A172 (cell line): Measurements from ENCODE around the gene EYS. TPM values are rescaled to one million over a fixed set of nuclear protein-coding genes. Genes with fewer than 3 reads are reported as not detected.
"Not testable (repeated sequence)": the region's sequence is repeated elsewhere in the genome, so short reads cannot be mapped to it uniquely, and the experiment has no call there.

Experiments
- DNase-seq: peaks from one replicate; pipeline ENCODE4 v3.0.0-alpha.2; 2015; ENCODE audit warnings: low spot score
- total RNA-seq: library from RNA; depleted of rRNA; stranded (reverse); fragments of >200 nt; shearing (Covaris generic); gene quantifications from 2 replicates; pipeline ENCODE4 v1.2.3, GENCODE V29; 2014

The EYS gene
- total RNA-seq, 1 experiment from 2014 or later = 0.24 TPM

DNA sequence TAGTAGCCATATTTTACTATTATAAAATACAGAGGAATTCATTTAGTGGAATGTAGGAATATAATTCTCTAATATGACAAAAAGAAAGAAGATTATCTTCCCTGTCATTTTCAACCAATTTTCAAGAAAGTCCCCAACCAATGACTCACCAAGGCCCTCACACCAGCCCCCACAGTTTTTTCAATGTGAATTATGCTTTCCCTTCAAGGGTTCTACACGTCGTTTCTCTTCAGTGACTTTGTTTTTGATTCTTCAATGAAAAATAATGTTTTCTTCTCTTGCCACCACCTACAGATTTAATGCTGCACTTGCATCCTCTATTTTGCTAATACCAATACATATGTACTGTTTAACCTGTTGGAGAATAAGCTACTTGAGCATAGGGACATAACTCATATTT, 1230.1 kb downstream of the EYS start:
- DNase-seq = no peak

DNA sequence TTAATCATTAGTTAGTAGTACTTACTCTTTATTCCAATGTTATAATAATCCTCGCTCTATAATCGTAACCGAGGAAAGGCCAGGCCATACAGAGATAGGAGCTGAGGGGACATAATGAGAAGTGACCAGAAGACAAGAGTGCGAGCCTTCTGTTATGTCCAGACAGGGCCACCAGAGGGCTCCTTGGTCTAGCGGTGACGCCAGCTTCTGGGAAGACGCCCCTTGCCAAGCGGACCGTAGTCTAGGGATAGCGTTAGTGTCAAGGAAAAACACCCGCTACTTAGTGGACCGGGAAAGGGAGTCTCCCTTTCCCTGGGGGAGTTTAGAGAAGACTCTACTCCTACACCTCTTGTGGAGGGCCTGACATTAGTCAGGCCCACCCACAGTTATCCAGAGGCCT, 1237.6 kb downstream of the EYS start:
- not testable (repeated sequence) for DNase-seq

DNA sequence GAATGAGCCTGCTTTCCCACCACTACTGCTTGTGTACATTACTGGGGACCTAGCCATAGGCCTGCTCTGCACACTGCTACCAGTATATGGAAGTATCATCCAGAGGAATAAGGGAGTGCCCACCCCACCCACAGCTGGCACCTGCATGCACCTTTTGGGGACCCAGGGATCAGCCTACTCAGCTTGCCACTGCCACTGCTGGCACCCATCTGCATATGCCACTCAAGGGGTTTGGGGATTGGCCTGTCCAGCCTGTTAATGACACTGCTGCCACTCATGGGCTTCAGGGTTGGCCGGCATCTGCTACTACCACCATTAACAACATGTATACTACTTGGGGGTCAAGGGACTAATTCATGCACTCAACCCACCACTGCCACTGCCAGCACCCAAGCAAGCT, 1239.4 kb downstream of the EYS start:
- no peak for DNase-seq

DNA sequence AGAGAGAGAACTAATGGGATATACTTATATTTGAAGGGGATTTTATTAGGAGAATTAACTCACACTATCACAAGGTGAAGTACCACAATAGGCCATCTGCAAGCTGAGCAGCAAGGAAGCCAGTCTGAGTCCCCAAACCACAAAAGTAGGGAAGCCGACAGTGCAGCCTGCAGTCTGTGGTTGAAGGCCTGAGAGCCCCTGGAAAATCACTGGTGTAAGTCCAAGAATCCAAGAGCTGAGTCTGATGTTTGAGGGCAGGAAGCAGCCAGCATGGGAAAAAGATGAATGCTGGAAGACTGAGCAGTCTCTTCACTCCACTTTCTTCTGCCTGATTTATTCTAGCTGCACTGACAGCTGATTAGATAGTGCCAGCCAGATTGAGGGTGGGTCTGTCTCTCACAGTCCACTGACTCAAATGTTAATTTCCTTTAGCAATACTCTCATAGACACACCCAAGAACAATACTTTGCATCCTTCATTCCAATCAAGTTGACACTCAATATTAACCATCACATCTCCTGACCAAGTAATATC, 1247.5 kb downstream of the EYS start:
- DNase-seq = no peak

DNA sequence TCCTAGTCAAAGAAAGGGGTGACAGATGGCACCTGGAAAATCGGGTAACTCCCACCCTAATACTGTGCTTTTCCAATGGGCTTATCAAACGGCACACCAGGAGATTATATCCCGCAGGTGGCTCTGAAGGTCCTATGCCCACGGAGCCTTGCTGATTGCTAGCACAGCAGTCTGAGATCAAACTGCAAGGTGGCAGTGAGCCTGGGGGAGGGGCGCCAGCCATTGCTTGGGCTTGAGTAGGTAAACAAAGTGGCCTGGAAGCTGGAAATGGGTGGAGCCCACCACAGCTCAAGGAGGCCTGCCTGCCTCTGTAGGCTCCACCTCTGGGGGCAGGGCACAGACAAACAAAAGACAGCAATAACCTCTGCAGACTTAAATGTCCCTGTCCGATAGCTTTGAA, 1258.9 kb downstream of the EYS start:
- DNase-seq = not testable (repeated sequence)

DNA sequence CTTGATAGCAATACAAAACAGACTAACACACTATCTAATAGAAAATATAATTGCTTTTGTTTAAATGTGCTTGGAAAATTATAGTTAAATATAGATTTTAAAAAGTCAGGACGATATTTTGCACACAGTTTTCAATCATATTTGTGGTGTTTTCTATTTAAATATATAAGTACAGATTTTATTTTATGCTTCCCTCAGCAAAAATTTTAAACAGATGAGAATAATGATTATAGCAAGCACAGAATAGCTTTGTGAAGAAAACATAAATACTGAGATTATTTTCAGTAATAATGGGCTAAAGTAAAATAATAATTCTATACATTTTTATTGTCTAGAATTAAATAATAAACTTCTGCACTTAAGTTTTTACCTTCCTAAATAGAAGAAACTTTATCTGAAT, 1262.0 kb downstream of the EYS start:
- no peak for DNase-seq

DNA sequence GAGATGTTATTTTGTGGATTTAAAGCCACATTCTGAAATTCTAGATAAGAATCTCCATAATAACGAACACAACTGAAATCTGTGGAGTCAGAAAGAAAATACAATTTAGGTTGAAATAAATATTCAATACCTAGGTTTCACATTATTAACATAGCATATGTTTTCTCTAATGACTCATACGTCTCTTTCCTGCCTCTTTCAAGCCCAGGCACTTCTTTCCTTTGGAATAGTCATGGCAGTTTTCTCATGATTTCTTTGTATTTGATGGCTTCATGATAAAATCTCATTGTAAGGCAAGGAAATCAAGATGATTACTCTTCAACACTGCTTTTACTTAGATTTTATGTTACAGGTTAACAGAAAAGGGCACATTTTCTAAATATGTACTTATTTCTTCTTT, 1267.8 kb downstream of the EYS start:
- no peak for DNase-seq

DNA sequence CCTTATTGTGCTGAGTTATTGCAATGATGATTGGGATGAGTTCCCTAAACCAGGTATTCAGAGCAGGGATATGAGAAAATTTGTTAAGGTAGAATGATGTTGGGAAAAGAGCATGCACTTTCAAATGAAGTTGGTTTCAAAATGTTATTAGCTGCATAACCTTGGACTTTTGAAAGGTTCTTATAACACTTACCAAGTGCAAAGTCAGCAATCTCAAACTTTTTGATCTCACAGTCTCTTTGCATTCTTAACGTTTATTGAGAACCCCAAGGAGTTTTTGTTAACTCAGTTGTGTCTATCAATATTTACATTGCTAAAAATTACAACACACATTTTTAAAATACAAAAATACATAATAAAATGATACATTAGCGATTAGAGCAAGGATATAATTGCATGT, 1269.0 kb downstream of the EYS start:
- no peak for DNase-seq

DNA sequence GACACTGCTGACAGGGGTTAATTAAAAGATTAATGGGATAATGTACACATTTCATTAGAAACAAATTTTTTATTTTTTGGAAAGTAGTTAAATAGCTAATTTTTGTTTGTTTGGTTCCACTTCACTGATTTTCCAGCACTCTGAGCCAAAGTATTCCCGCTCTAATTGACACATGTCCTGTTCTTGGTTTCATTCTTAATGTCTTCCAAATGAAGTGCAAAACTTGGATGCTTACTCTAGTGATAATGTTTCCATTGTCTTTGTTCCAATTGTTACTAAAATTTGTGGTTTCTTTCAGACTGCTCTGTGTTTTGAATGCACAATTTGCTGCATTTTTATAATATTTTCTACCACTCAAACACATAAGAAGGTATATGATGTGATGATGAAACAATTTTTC, 1277.1 kb downstream of the EYS start:
- no peak for DNase-seq

DNA sequence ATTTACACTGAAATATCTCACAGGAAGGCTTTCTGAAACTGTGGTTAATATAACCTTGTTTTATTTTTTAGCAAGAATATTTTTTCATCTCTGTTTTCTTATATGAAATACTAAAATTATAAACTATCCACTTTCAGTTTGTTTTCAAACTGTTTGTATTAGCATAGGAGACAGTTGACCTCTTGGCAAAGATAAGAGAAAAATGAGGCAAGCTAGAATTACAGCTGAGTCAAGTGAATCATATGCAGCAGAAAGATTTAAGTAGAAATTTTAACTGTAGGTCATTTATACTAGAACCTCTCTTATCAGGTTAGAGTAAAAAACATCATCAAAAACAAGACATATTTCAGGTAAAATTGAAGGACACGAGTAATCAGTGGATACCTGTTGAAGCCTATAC, 1278.8 kb downstream of the EYS start:
- DNase-seq = no peak

DNA sequence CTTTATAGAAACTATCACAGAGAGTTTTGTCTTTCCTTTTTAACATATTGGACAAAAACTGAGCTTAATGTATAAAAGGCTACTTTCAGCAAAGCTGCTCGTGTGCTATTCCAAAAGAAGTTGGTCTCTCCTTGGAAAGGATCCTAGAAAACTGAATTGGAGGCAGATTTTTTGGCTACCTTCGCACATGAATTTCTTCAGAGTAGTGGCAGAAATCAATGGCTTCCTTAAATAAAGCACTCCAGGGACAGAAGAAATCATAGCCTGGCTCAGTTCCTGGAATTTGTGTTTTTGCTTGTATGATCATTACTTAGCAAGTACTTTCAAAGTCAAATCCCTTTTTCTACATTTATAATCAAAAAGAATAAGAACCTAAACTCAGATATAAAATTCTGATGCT, 1291.1 kb downstream of the EYS start:
- no peak for DNase-seq

DNA sequence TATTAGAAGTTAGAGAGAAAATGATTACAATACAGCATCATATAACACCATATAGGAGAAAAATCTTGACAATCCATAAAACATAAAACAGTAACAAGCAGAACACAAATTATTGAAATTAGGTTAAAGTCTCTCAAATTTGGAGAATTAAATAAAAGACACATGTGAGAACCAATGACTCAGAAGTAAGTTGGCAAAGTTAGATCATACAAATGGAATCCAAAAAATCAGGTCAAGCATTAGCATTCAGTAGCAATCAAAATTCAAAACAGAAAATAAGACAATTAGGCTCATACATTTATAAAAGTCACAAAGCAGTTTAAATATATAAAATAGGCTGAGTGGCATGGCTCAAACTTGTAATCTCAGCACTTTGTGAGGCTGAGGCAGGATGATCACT, 1295.8 kb downstream of the EYS start:
- DNase-seq = no peak

DNA sequence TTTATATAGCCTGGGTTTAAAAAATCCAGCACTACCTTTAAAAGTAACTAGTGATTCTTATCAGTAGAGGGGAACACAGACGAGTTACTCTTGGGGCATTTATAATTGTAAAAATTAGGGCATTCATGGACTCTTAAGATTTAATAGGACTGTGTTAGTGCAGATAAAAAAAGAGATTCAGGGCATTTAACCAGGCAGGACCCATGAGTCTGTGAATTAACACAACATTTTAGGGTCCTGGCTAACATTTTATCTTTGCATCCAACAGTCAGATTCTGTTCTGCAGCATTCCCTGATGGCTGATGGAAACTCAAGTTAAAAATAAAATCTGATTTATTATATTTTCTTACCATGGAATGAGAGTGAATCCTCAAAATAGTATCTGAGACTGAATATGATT, 1297.1 kb downstream of the EYS start:
- no peak for DNase-seq

DNA sequence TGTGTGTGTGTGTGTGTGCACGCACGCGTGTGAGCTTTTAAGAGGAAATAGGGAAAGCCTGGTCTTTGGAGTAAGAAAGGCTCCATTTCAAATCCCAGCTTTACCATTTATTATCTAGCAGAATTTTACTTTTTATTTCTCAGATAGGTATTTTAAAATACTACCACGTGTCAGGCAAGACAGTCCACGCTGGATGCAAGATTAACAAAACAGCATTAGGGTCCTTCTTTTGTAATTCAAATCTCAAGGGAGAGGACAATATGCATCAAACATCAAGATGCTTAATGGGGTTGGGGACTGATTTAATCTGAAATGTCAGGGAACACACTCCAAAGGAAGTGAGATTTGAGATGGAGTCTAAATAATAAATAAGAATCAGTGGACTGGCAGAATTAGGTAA, 1302.6 kb downstream of the EYS start:
- DNase-seq = no peak

DNA sequence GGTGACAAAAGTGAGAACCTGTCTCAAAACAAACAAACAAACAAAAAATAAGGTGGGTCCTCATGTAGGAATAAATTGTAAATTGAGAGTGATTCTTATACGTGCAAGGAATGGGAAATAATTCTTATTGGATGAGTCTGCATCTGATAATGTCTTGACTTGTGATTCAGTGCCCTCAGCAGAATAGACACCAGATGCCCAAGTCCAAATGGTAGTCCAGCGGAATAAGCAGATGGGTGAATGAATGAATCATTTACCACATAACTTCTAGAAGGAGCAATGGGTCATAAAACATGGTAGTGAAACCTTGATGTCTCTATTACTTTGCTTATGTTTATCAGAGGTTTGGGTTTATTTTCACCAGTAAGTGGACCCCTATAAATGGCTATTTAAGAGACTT, 1323.7 kb downstream of the EYS start:
- no peak for DNase-seq

DNA sequence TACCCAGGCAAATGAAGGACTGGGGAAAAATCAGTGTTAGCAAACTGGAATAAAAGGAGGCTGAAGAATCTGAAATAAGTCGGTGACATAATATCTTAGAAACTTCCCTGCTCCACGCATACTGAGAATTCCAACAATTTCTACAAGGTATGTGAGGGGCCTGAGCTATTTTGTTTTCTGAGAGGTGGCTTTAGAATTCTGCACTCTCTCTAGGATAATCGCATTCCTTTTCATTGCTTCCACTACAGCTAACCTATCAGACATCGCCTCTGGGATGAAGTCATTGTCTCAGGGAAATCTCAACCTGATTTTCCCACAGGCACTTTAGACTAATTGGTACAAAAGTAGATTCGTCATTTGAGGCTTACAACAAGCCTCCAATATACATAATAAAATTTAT, 1330.6 kb downstream of the EYS start:
- peak; percentile 4 for DNase-seq

DNA sequence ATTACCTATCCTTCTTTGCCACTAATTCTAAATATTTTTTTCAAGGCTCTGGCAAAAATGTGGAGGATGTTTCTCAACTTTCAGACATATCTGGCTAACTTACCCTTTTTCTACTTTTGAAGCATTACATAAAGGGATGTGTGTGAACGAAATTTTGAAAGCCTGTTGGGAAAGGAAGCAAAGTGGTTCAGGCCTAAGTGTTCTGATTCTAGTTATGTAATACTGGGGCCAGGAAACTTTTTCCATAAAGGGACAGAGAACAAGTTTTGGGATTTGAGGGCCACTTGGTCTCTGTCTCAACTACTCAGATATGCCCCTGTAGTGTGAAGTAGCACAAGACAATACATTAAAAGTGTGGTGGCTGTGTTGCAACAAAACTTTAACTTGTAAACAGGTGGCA, 1349.6 kb downstream of the EYS start:
- DNase-seq = no peak

DNA sequence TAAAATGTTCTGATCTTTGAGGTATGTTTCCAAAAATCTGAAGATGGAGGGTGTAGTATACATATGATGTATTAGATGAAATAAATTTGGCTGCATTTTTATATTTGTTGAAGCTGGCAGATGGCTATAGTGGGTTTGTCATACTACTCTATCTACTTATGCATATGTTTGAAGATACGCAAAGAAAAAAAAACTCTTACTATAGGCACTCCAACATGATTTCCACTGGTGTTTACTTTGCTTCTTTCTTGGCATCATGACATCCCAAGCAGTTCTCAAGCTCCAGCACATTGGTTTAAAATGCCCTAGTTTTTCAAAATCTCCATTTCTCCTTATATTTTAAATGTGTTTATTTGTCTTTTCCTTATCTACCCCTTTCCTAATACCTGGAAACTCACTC, 1359.6 kb downstream of the EYS start:
- no peak for DNase-seq

DNA sequence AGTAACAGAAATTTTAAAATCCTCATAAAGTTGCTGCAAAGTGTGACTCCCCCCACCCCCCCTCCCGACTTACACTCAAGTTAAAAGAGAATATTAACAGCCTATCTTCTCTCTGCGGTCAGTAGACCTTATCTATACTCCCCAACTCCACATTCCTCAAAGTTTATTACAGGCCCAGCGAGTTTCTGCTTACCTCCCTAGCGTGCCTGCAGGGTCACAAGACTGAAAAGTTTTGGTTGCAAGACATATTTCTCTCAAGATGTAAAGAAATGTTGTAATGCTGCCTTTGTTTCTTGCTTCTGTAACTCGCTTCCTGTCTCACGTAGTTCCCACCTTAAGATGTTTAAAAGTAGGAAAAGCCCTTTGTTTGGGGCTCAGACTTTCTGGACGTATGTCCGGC, 1371.8 kb downstream of the EYS start:
- DNase-seq = no peak

DNA sequence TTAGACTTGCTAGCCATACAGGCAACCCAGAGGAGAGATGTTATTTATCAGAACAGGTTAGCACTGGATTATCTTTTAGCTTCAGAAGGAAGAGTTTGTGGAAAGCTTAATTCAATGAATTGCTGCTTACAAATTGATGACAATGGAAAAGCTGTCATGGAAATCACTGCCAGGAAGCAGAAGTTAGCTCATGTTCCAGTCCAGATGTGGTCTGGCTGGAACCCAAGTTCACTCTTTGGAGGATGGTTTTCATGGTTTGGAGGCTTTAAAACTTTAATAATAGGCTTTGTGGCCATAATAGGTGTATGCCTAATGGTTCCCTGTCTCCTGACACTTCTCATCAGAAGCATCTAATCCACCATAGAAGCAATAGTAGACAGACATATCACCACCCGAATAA, 1372.4 kb downstream of the EYS start:
- DNase-seq = no peak

DNA sequence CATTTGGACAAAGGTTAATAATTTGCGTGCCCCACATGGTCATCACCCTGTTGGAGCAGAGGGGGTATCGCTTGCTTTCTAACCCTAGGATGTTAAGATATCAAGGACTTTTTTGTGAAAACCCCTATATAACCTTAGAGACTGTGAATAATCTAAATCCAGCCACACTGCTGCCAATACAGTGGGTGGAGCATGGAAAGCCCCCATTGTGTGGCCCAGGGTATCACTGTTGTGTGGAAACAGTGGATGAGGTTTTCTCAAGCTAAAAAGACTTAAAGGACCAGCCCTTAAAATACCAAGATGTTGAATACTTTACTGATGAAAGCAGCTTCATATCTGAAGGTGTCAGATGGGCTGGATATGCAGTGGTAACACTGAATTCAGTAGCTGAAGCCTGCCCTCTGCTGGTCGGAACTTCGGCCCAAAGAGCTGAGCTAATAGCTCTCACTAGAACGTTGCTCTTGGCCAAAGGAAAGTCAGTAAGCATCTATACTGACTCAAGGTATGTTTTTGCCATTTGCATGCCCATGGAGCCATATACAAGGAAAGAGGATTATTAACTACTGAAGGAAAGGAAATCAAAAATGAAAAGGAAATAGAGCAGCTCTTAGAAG, 1376.2 kb downstream of the EYS start:
- DNase-seq = peak; percentile 47

DNA sequence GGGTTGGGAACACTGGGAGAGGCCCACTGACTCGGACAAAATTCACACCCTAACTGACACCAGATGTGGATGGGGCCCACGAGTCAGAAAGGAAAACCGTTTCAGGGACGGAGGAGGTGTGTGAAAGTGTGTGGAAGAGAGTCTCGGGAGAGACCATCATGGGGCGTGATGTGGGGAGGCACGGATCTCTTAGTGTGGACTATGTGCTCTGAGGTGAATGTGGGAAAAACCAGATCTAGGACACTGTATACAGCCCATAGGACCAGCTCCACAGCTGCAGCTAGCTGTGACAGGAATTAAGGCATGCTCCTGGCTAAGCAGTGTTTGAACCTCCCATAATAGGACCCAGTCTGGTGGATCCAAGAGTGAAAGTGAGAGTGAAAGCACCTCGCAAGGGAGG, 1380.1 kb downstream of the EYS start:
- DNase-seq = no peak

DNA sequence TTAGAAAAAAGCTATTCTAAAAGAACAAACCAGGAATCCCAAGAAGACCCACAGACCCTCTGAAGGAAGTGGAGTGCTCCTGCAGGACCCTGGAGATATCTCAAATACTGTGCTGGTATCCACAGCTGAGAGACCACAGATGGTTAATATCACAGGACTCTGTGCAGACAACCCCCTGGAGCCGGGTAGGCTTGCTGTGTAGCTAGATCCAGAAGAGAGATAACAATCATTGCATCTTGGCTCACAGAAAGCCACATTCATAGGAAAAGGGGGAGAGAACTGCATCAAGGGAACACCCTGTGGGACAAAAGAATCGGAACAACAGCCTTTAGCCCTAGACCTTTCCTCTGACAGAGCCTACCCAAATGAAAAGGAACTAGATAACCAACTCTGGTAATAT, 1381.9 kb downstream of the EYS start:
- DNase-seq = no peak

DNA sequence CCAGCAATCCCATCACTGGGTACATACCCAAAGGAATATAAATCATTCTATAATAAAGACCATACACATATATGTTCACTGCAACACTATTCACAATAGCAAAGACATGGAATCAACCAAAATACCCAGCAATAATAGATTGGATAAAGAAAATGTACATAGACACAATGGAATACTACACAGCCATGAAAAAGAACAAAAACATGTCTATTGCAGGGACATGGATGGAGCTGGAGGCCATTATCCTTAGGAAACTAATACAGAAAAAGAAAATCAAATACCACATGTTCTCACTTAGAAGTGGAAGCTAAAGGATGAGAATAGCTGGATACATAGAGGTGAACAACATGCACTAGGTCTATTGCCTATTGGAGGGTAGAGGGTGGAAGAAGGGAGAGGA, 1396.8 kb downstream of the EYS start:
- DNase-seq = no peak
